GM12872 (cell line): ENCODE results near the gene SYNE1.

ENCODE experiments used
- CTCF ChIP-seq: IDR thresholded peaks from 3 replicates; pipeline ENCODE4 v1.5.1; 2011; ENCODE audit warnings: low read depth, mild to moderate bottlenecking, low read length, moderate library complexity; ENCODE audit not compliant: insufficient read depth

SYNE1 gene

DNA sequence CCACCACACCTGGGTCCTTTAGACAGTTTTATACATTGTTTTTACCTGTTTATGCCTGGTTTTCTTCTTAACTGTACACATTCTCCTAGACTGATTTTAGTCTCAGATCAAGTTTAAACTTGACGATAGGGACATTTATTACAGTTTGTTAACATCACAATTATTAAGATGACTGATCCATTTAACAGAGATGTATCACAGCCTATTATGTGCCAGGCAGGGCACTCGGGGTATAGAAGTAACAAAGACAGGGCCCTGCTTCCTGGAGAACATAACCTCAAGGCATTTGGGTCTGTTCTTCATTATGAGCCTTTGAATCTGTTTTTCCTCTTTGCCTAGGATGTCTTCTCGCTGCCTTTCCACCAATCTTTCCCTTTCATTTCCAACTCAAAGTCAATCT lies 449.2 kb downstream of the SYNE1 start:
- no peak for TF ChIP-seq CTCF

DNA sequence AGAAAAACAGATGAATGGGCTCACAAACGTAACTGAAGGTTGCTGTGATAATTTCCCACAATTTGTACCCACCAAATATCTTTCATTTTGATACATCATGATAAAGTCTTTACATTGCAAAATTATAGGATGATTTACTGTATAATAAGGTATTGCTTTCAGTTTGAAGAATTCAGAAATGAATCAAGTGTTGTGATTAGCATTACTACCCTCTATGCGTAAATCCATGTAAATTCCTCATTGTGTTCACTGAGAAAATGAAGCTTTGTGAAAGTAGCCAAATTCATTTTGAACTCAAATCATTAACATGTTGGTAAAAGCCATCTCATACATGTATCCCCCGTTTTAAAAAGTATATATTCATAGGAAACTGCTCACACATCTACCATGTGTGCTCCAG lies 450.3 kb downstream of the SYNE1 start:
- no peak for TF ChIP-seq CTCF

DNA sequence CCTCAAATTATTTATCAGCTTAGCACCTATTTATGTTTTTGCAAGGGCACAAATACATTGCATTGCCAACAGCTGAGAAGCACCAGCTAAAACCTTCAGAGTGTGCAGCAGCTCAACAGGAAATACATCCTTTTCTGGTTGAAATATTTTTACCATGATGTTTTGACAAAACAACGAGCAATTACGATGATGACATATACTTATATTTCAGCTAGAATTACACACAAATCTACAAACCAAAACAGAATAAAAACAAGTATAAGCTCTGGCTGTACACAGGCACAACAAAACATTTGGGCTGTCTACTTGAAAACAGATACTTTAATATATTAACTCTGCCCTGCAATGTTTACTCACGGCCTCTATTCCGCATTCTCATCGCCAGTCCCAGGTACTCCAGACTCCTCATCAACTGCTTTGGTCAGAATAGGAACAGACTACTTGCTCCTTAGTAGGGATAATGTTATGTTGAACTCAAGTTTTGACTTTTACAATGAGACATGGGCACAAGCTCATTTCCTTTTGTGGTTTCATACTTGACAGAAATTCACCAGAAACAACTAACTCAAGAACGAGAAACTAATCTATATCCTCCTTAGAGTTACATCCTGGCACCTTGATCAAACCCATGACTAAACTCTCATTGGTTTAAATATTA lies 452.1 kb downstream of the SYNE1 start:
- no peak for TF ChIP-seq CTCF

- no peak for TF ChIP-seq CTCF
Observed at GRCh38 chr6:152184573-152184916, 452.6 kb downstream of the SYNE1 start.

GRCh38 chr6:152180601-152181000 lies 456.6 kb downstream of the SYNE1 start:
- TF ChIP-seq CTCF = no peak

DNA sequence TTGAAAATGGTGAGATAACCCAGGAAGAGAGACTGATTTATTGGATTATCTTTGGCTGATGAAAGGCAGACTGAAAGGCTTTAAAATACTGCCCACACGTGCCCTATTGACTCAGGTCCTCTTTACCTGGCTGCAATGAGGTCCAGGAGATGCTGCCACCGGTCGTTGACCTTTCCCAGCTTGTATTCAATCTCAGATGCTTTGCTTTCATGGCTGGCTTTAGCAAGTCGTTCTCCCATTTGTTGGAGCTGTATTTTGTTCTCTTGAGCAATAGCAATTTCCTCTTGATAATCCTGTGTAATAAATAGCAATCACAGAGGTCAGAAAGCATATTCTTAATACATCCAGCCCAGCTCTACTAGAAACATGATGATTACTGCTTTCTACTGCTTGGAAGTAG lies 460.9 kb downstream of the SYNE1 start:
- TF ChIP-seq CTCF = no peak

- TF ChIP-seq CTCF = no peak
Observed at GRCh38 chr6:152173957-152174356, 463.2 kb downstream of the SYNE1 start.
